B cell (primary cell): ENCODE data around the gene PRR20A.

Experiments
- EZH2 ChIP-seq: IDR thresholded peaks from 2 replicates; pipeline ENCODE4 v1.6.1; 2012; ENCODE audit warnings: borderline replicate concordance, low read depth, mild to moderate bottlenecking, moderate library complexity, low read length; ENCODE audit not compliant: insufficient read depth, poor library complexity, severe bottlenecking
- TF ChIP-seq, protein P1 (sequence below): fragments of 200-600 bp; IDR thresholded peaks from one replicate; pipeline ENCODE4 v1.8.0; 2022; ENCODE audit warnings: antibody characterized with exemption, mild to moderate bottlenecking

DNA sequence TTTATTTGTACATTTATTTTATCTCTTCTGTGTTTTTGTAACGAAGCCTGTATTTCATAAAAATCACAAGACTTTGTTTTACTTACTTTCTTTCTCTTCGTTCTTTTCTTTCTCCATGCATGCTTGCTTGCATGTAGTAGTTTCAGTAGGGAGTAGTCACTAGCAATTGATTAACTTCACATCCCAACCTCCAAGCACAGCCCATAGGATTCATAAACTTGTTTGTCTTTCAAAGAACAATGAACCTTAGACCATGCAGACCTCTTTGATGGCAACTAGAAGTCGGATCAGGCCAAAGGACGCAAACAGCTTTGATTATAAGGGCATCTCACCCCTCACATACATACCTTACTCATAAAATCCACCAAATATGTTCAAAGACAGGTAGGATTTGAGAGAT, 3.1 kb upstream of the PRR20A start:
- TF ChIP-seq, protein P1, sequence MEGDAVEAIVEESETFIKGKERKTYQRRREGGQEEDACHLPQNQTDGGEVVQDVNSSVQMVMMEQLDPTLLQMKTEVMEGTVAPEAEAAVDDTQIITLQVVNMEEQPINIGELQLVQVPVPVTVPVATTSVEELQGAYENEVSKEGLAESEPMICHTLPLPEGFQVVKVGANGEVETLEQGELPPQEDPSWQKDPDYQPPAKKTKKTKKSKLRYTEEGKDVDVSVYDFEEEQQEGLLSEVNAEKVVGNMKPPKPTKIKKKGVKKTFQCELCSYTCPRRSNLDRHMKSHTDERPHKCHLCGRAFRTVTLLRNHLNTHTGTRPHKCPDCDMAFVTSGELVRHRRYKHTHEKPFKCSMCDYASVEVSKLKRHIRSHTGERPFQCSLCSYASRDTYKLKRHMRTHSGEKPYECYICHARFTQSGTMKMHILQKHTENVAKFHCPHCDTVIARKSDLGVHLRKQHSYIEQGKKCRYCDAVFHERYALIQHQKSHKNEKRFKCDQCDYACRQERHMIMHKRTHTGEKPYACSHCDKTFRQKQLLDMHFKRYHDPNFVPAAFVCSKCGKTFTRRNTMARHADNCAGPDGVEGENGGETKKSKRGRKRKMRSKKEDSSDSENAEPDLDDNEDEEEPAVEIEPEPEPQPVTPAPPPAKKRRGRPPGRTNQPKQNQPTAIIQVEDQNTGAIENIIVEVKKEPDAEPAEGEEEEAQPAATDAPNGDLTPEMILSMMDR = no peak
- TF ChIP-seq EZH2 = no peak
